Measurements from ENCODE around the gene UBA7. TPM values are rescaled to one million over a fixed set of nuclear protein-coding genes. Genes with fewer than 3 reads are reported as not detected.
"Not testable (repeated sequence)": the region's sequence is repeated elsewhere in the genome, so short reads cannot be mapped to it uniquely, and the experiment has no call there.

Gene UBA7
- total and polyA plus RNA-seq, 2 of the 13 experiments (the other 11 are each of a cell fraction or from before 2014, with no cell fraction given) = 9.5 to 16.5 TPM

- peak; percentile 36; the same call in 1 of the 2 replicates for TF ChIP-seq PAXIP1 (CRISPR knock-in tag; conservative IDR thresholded peaks at IDR 0.05)
Measured at GRCh38 chr3:49781415-49782199, 32.1 kb downstream of the UBA7 start (continued).

GRCh38 chr3:49780975-49781365 is 32.8 kb downstream of the UBA7 start:
- CTCF ChIA-PET (ENCODE audit: low intra/inter-chr PET ratio, low total read pairs); in situ Hi-C loops (cut with HindIII; ENCODE audit: extremely low pct_ligation_motif_present, low pct_unique_long_range_greater_than_20kb); POLR2A ChIA-PET; FAIRE-seq; H3K27me3 ChIP-seq (ENCODE audit: control insufficient read depth in 1 of 2, insufficient read depth in 2 of 2, low read length in 2 of 2); intact Hi-C loops (cut with micrococcal nuclease; ENCODE audit: unreplicated experiment); H3K9ac ChIP-seq (ENCODE audit: insufficient read depth, low read depth, low read length); H3K4me3 ChIP-seq (replicated peaks in 1 of 3; ENCODE audit: insufficient read depth in 1 of 3, low read depth in 2 of 3, low read length in 3 of 3); H2AFZ ChIP-seq (ENCODE audit: low read length); DNase-seq (ENCODE audit: low spot score); H3K9me3 ChIP-seq (ENCODE audit: low read length); H4K20me1 ChIP-seq (ENCODE audit: insufficient read depth, low read length); BruUV-seq (replicated peaks): not testable (repeated sequence)
- WGBS (ENCODE audit: low lambda C conversion rate) = 91% methylated on average over 9 of the region's 9 CpGs
- ATAC-seq = 0 out of 3 replicates have a peak, but pooled peaks have one; percentile 12
- H3K4me2 ChIP-seq (ENCODE audit: low read depth, low read length) = peak overlapping the region; percentile 25
- TF ChIP-seq CEBPG (CRISPR knock-in tag; IDR thresholded peaks at IDR 0.05) (peak; percentile 25; the same call in 1 of the 2 replicates), CEBPB (IDR thresholded peaks at IDR 0.05; ENCODE audit: borderline replicate concordance, low read depth, low read length) (0 out of 2 replicates have a peak, but pooled peaks have one; percentile 1)
- peaks cover 73% of the 10 kb centered on the region for H3K79me2 ChIP-seq (ENCODE audit: insufficient read depth, low read length)
- H3K4me1 ChIP-seq (ENCODE audit: insufficient read depth, low read length) = peaks cover 51% of the 10 kb centered on the region
- peaks cover 3 to 19% of the 10 kb centered on the region in 2 experiments; a peak in 3 of 5 replicates for H3K36me3 ChIP-seq (replicated peaks in 1 of 2; ENCODE audit: control insufficient read depth in 1 of 2, insufficient read depth in 2 of 2, low read length in 2 of 2)
- H3K27ac ChIP-seq (ENCODE audit: extremely low read length, insufficient read depth, low read length) = peak overlapping the region; percentile 60

Data from HepG2 (cell line).